OCI-LY3 (cell line): Measurements from ENCODE around the gene KL.

Experiments used
- H2AFZ ChIP-seq: fragments of 200-600, 300-600 bp; shearing (Covaris generic); 2 replicates; pipeline ENCODE4 v1.6.0; 2014; ENCODE audit warnings: antibody characterized with exemption, low read depth, low read length
- H3K27ac ChIP-seq: fragments of 200-600, 300-600 bp; sonication (generic); 2 replicates; pipeline ENCODE4 v1.5.1; 2014; ENCODE audit warnings: mild to moderate bottlenecking, low read length, moderate library complexity, mixed read lengths
- H3K27me3 ChIP-seq: fragments of 200-600, 300-600 bp; sonication (generic); 2 replicates; pipeline ENCODE4 v1.6.1; 2014; ENCODE audit warnings: low read depth, low read length, mixed read lengths
- H3K36me3 ChIP-seq: fragments of 200-600, 300-600 bp; sonication (generic); replicated peaks from 2 replicates; pipeline ENCODE3; 2014; ENCODE audit warnings: low read depth, low read length, mixed read lengths
- H3K4me1 ChIP-seq: fragments of 300-600, 200-600 bp; sonication (generic); 2 replicates; pipeline ENCODE4 v1.6.1; 2014; ENCODE audit warnings: low read length, mixed read lengths
- H3K4me2 ChIP-seq: fragments of 200-600, 300-600 bp; sonication (generic); 2 replicates; pipeline ENCODE4 v1.6.1; 2014; ENCODE audit warnings: low read length, mixed read lengths
- H3K4me3 ChIP-seq: fragments of 300-600, 200-600 bp; sonication (generic); 2 replicates; pipeline ENCODE4 v1.5.1; 2014; ENCODE audit warnings: antibody characterized with exemption, mild to moderate bottlenecking, low read length, moderate library complexity
- H3K79me2 ChIP-seq: fragments of 300-600, 200-600 bp; shearing (Covaris generic); 2 replicates; pipeline ENCODE4 v1.6.1; 2014; ENCODE audit warnings: mild to moderate bottlenecking, low read length, mixed read lengths
- H3K9ac ChIP-seq: fragments of 300-600, 200-600 bp; shearing (Covaris generic); 2 replicates; pipeline ENCODE4 v1.6.0; 2014; ENCODE audit warnings: mild to moderate bottlenecking, low read length, moderate library complexity
- H3K9me3 ChIP-seq: fragments of 200-600, 300-600 bp; shearing (Covaris generic); 2 replicates; pipeline ENCODE4 v1.6.1; 2014; ENCODE audit warnings: low read length, mixed read lengths; ENCODE audit not compliant: insufficient read depth
- H4K20me1 ChIP-seq: fragments of 200-600, 300-600 bp; sonication (generic); 2 replicates; pipeline ENCODE4 v1.6.1; 2016; ENCODE audit warnings: low read length, mixed read lengths; ENCODE audit not compliant: insufficient read depth
- CTCF ChIP-seq: fragments of 200-600, 300-600 bp; sonication (generic); IDR thresholded peaks from 2 replicates; pipeline ENCODE4 v1.5.1; 2014; ENCODE audit warnings: antibody characterized with exemption, low read length, low read depth
- EZH2phosphoT487 ChIP-seq: fragments of 200-600 bp; shearing (Covaris generic); IDR thresholded peaks from 2 replicates; pipeline ENCODE4 v1.6.1; 2018; ENCODE audit warnings: antibody characterized with exemption, mixed run types, low read depth

Gene KL

GRCh38 chr13:33087091-33087490 is 70.9 kb downstream of the KL start:
- no peaks in the 10 kb centered on the region for H3K79me2 ChIP-seq
- peaks cover 31% of the 10 kb centered on the region for H3K27me3 ChIP-seq
- no peak overlapping the region for H3K4me2 ChIP-seq
- H2AFZ ChIP-seq = no peak overlapping the region
- H3K9ac ChIP-seq = no peak overlapping the region
- H3K36me3 ChIP-seq = no peaks in the 10 kb centered on the region
- no peaks in the 10 kb centered on the region for H3K9me3 ChIP-seq
- H4K20me1 ChIP-seq = no peaks in the 10 kb centered on the region
- H3K4me1 ChIP-seq = no peaks in the 10 kb centered on the region
- no peak overlapping the region for H3K4me3 ChIP-seq
- no peak for TF ChIP-seq EZH2phosphoT487
- no peak for TF ChIP-seq CTCF
- H3K27ac ChIP-seq = no peak overlapping the region

- TF ChIP-seq EZH2phosphoT487 = no peak
- TF ChIP-seq CTCF = no peak
These were observed 71.6 kb downstream of the KL start for GRCh38 chr13:33087790-33088189.

GRCh38 chr13:33089311-33089710 is 73.1 kb downstream of the KL start:
- H3K79me2 ChIP-seq = no peaks in the 10 kb centered on the region
- no peak overlapping the region for H3K9ac ChIP-seq
- no peak overlapping the region for H3K4me2 ChIP-seq
- no peaks in the 10 kb centered on the region for H3K36me3 ChIP-seq
- no peaks in the 10 kb centered on the region for H4K20me1 ChIP-seq
- no peak overlapping the region for H3K4me3 ChIP-seq
- TF ChIP-seq CTCF = no peak
- no peak for TF ChIP-seq EZH2phosphoT487
- no peaks in the 10 kb centered on the region for H3K4me1 ChIP-seq
- H3K9me3 ChIP-seq = no peaks in the 10 kb centered on the region
- no peak overlapping the region for H2AFZ ChIP-seq
- peaks cover 31% of the 10 kb centered on the region for H3K27me3 ChIP-seq
- H3K27ac ChIP-seq = no peak overlapping the region

More at GRCh38 chr13:33087790-33088189, 71.6 kb downstream of the KL start:
- H2AFZ ChIP-seq = no peak overlapping the region
- H3K4me3 ChIP-seq = no peak overlapping the region
- no peak overlapping the region for H3K27ac ChIP-seq
- no peaks in the 10 kb centered on the region for H3K4me1 ChIP-seq
- H3K4me2 ChIP-seq = no peak overlapping the region
- no peaks in the 10 kb centered on the region for H4K20me1 ChIP-seq
- peaks cover 31% of the 10 kb centered on the region for H3K27me3 ChIP-seq
- H3K79me2 ChIP-seq = no peaks in the 10 kb centered on the region
- H3K9me3 ChIP-seq = no peaks in the 10 kb centered on the region
- H3K9ac ChIP-seq = no peak overlapping the region
- H3K36me3 ChIP-seq = no peaks in the 10 kb centered on the region

GRCh38 chr13:33090755-33091414 is 74.7 kb downstream of the KL start:
- Histone ChIP-seq H3K79me2 (no peaks in the 10 kb centered on the region), H3K9ac (no peak overlapping the region), H3K27ac (no peak overlapping the region), H4K20me1 (no peaks in the 10 kb centered on the region), H3K9me3 (no peaks in the 10 kb centered on the region), H3K36me3 (no peaks in the 10 kb centered on the region), H2AFZ (no peak overlapping the region), H3K4me1 (no peaks in the 10 kb centered on the region), H3K4me3 (no peak overlapping the region), H3K27me3 (peaks cover 26% of the 10 kb centered on the region), H3K4me2 (no peak overlapping the region)
- TF ChIP-seq EZH2phosphoT487 = no peak
- TF ChIP-seq CTCF = no peak
